Measurements from ENCODE around the gene RNF157.
A peak's percentile ranks its signal among the peaks of the same experiment; 100 is the strongest.
"Not testable (repeated sequence)": the region's sequence is repeated elsewhere in the genome, so short reads cannot be mapped to it uniquely, and the experiment has no call there.

RNF157 gene

GRCh38 chr17:76234354-76234679, 6.0 kb downstream of the RNF157 start:
- no peak for DNase-seq (ENCODE audit: low read depth in 3 of 3)

GRCh38 chr17:76233588-76234353, 6.5 kb downstream of the RNF157 start:
- no peak for DNase-seq (ENCODE audit: low read depth in 3 of 3)

DNA sequence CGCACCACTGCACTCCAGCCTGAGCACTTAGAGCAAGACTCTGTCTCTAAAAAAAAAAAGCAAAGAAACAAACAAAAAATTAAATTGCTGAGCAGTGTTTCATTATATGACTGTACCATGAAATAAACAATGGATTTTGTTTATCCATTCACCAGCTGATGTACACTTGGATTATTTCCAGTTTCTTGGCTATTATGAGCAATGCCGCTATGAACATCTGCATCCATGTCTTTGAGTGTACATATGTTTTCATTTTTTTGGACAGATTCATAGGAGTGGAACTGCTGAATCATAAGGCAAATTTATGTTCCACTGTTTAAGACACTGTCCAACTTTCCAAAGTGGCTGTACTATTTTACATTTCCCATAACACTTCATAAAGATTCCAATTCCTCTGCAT, 8.0 kb downstream of the RNF157 start:
- DNase-seq (ENCODE audit: low read depth in 3 of 3), result no peak

DNA sequence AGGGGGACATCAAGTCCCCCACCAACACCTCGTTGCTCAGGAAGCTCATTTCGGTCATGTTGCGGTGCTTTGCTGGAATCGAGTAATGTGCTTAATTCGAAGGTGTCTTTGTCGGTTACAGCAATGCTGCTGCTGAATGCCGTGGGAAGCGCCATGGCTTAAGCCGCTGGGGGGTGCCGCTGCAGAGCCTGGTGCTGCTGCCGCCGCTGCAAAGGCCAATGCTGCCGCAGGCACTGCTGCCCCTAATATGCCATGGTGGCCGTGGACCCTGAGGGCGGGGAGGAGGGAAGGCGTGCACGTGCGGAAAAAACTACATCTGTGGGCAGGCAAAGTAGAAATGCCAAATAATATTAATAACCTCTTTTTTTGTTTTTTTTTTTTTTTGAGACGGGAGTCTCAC, 13.5 kb downstream of the RNF157 start:
- DNase-seq (ENCODE audit: low read depth in 3 of 3), result not testable (repeated sequence)

DNA sequence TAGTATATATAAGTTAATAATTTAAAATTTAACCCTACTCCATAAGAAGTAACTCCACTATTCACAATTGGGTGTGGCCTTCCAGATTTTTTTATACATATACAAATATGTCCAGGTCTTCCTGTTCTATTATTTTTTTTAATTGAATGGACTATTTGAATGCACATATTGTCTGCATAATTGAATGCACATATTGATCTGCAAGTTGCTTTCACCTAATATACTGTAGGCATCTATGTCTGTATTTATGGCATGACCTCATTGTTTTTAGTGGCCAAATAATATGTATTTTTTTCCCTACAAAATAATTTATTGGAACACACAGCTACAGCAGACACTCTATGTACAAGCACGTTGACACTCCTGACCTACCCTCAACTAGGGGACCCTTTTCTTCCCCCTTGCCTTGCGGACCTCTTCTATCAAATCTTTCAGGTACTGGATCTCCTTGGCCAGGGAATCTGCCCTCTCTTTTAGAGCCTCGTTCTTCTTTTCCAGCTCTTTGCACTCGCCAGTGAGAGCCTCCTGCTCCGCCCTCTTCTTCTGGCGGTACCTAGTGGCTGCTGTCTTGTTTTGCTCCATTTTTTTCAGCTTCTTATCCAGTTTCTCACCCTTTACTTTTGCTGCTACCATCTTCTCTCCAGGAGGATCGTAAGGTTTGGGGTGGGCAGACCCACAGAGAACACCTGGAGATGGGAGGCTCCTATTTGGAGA, 14.8 kb downstream of the RNF157 start:
- DNase-seq (ENCODE audit: low read depth in 3 of 3), result not testable (repeated sequence)

GRCh38 chr17:76223802-76224201, 16.5 kb downstream of the RNF157 start:
- no peak for DNase-seq (ENCODE audit: low read depth in 3 of 3)

DNA sequence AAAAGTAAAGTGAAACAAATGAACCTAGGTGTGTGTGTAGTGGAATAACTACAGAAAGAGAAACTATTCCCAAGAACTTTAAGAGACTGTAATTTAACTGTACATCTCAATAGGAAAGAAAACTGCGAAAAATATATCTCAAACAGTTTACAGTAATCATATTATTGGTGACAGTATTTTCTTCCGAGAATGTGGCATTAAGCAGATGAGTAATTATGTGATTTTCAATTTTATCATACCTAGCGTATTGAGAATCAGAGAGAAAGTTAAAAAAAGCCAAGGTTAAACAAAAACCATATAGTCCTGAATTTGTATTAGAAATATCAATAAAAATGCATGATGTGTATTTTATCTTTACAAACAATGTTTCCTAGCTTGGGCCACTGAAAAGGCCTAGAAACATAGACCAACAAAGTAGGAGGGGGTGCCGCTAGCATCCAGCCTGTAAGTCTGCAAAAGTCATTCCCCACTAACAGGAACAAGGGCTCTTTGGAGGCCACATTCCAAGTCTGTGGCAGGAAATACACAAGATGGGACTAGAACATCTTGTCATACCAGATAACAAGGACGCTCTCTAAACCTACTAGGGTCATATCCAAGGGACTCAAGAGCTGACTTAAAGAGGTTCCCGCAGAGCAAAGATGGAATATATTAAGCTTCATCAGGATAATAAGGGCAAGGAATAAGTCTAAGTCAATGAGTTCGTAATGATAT, 20.5 kb downstream of the RNF157 start:
- no peak for DNase-seq (ENCODE audit: low read depth in 3 of 3)

- no peak for DNase-seq (ENCODE audit: low read depth in 3 of 3)
These were observed 23.2 kb downstream of the RNF157 start for GRCh38 chr17:76217081-76217480.

DNA sequence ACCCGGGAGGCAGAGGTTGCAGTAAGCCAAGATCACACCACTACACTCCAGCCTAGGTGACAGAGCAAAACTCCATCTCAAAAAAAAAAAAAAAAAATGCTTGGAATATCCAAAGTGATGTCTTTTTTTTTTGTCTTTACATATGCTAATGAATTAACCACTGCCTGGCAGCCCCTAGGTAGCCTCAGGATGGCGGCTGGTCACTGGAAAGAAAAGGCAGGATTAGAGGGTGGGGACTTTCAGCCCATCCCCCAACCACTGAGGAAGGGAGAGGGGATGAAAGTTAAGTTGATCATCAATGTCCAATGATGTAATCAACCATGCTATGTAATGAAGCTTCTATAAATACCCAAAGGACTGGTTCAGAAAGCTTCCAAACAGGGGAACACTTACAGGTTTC, 26.8 kb downstream of the RNF157 start:
- DNase-seq (ENCODE audit: low read depth in 3 of 3), result no peak

- no peak for DNase-seq (ENCODE audit: low read depth in 3 of 3)
These were observed 32.2 kb downstream of the RNF157 start for GRCh38 chr17:76208120-76208519.

DNA sequence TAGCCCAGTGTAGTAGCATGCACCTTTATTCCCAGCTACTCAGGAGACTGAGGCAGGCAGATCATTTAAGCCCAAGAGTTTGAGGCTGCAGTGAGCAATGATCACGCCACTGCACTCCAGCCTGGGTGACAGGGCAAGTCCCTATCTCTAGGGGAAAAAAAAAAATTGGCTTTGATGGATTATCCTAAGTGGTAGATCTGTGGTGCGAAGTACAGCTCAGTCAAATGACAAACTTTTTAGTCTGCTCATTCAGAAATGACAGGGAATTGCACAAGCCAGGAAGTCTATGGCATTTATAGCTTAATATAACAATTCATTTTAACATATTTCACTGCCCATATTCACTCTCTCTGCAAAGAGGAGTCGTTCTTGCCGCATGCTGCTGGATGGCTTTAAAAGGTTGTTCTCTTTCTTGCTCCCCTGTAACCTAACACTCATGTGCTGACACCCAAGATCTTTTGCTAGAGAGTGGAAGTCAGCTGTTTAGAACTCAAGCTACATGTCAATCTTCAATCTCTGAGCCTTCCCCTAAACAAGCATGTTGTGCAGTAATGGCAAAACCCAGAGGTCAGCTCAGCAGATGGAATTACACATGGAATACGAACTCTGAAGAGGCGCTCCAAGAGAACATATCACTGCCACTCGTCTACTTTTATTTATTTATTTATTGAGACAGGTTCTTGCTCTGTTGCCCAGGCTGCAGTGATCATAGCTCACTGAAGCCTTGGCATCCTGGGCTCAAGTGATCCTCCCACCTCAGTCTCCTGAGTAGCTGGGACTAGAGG, 32.8 kb downstream of the RNF157 start:
- no peak for DNase-seq (ENCODE audit: low read depth in 3 of 3)

- not testable (repeated sequence) for DNase-seq (ENCODE audit: low read depth in 3 of 3)
These were observed 34.6 kb downstream of the RNF157 start for GRCh38 chr17:76205542-76206144.

DNA sequence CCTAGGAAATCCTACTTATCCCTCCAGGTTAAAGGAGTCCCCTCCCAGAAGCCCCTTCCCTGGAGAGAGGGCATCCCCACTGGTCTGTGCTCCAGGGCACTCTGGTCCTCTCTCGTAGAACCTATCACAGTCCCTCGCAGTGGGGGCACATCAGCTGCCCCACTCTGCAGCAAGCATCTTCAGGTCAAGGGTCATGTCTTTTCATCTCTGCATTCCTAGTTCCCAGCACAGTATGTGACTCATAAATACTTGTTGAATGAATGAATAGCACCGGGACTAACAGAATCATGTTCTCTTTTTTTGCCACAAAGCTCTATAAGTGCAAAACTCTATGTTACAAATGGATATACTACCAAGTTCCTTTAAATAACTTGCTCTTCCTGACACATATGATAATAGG, 36.0 kb downstream of the RNF157 start:
- no peak for DNase-seq (ENCODE audit: low read depth in 3 of 3)

- no peak for DNase-seq (ENCODE audit: low read depth in 3 of 3)
These were observed 39.9 kb downstream of the RNF157 start for GRCh38 chr17:76200354-76200753.

GRCh38 chr17:76199469-76199868, 40.8 kb downstream of the RNF157 start:
- peak; percentile 43 to 55 (median 54) for DNase-seq (ENCODE audit: low read depth in 3 of 3)

DNA sequence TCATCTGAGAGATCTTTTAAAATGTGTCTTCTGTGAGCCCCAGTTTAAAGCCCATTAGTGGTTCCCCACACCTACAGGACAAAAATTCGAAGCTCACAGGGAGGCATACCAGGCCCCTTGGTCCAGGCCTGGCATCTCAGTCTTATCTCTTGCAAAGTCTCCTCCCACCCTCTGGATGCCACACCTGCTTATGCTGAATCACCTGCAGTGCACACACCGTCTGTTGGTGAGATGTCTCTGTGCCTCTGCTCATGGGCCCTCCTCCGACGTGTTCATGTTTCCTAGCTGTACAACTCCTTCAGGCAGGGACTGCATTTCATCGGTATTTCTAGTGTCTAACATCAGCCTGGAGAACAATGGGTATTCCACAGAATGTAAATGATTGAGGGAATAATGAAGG, 41.6 kb downstream of the RNF157 start:
- DNase-seq (ENCODE audit: low read depth in 3 of 3), result no peak

DNA sequence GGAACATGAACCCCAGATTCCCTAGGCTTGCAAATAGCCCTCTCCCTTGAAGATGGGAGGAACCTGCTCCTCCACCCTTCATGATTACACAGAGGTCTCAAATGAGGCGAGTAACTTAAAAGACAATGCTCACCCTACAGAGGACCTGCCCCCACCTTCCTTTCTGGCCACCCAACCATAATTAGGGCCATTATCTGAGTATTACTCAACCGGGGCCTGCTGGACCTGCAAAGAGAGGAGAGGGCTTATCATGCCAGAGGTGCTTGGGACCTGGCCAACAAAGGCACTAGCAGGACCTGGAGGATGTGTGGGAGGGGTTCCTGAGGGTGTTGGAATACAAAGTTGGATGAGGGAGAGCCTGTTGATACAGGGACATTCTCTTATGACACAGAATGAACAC, 42.4 kb downstream of the RNF157 start:
- no peak for DNase-seq (ENCODE audit: low read depth in 3 of 3)

- no peak for DNase-seq (ENCODE audit: low read depth in 3 of 3)
These were observed 43.6 kb downstream of the RNF157 start for GRCh38 chr17:76196675-76197074.

GRCh38 chr17:76195281-76196096, 44.8 kb downstream of the RNF157 start:
- DNase-seq (ENCODE audit: low read depth in 3 of 3), result no peak

DNA sequence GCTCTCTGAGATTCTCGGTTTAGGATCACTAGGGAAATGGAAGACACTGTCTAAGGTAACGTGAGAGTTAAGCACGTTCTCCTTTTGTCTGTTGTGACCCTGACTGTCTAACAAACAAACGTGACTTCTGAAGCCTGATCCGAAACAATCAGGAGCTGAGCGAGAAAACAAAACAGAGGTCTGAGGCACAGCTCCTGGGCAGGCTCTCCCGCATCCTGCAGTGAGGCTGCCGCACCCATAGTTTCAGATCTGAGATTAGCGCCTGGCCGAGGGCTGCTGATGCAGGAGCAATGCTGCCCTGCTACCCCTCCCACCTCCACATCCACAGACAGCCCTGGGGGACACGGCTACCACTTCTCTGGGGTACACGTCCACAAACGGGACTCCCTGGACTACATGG, 46.7 kb downstream of the RNF157 start:
- DNase-seq (ENCODE audit: low read depth in 3 of 3), result no peak

DNA sequence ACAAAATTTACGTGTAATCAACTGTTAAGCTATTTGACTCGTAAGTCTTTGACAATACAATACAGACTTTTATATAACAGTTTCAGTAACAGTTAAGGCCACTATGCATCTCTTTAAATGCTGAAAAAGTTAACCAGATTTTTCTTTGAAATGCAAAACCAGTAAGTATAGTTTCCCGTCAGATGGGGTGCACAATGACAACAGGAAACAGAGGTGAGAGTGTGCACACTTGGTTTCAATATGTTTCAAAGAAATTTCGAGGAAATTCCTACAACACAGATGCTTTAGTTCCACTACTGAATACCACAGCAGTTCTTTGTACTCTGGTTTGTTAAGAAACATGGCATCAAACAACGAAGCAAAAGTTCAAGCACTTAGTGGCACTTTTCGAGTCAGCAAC, 48.4 kb downstream of the RNF157 start:
- DNase-seq (ENCODE audit: low read depth in 3 of 3), result no peak
